IPS-18c (cell line): Measurements from ENCODE around the gene GMPR2.
"Not testable (repeated sequence)": the region's sequence is repeated elsewhere in the genome, so short reads cannot be mapped to it uniquely, and the experiment has no call there.

Source experiments
- H3K4me3 ChIP-seq: 2 replicates; pipeline ENCODE4 v1.7.0; 2013; ENCODE audit warnings: low read depth, mild to moderate bottlenecking, low read length, moderate library complexity; ENCODE audit not compliant: insufficient read depth
- H3K9me3 ChIP-seq: one replicate; pipeline ENCODE4 v1.6.1; 2013; ENCODE audit warnings: mild to moderate bottlenecking, low read length, moderate library complexity; ENCODE audit not compliant: control insufficient read depth, insufficient read depth

GMPR2 gene

GRCh38 chr14:24216345-24216699 lies 16.4 kb upstream of the GMPR2 start:
- no peaks in the 10 kb centered on the region for H3K9me3 ChIP-seq
- H3K4me3 ChIP-seq, result no peak overlapping the region

- H3K4me3 ChIP-seq, H3K9me3 ChIP-seq: not testable (repeated sequence)
Observed at GRCh38 chr14:24216876-24217275, 15.9 kb upstream of the GMPR2 start.

GRCh38 chr14:24219080-24219479 lies 13.6 kb upstream of the GMPR2 start:
- H3K4me3 ChIP-seq, result no peak overlapping the region
- H3K9me3 ChIP-seq, result no peaks in the 10 kb centered on the region

- H3K4me3 ChIP-seq, result no peak overlapping the region
- H3K9me3 ChIP-seq, result no peaks in the 10 kb centered on the region
Observed at GRCh38 chr14:24219521-24219920, 13.2 kb upstream of the GMPR2 start.

- not testable (repeated sequence) for H3K9me3 ChIP-seq, H3K4me3 ChIP-seq
Observed at GRCh38 chr14:24222987-24223386, 9.7 kb upstream of the GMPR2 start.

GRCh38 chr14:24224618-24225071 lies 8.1 kb upstream of the GMPR2 start:
- Histone ChIP-seq H3K9me3 (no peaks in the 10 kb centered on the region), H3K4me3 (no peak overlapping the region)

GRCh38 chr14:24226473-24226872 lies 6.3 kb upstream of the GMPR2 start:
- H3K4me3 ChIP-seq, result no peak overlapping the region
- no peaks in the 10 kb centered on the region for H3K9me3 ChIP-seq

- no peaks in the 10 kb centered on the region for H3K9me3 ChIP-seq
- H3K4me3 ChIP-seq, result no peak overlapping the region
Observed at GRCh38 chr14:24228902-24229301, 3.8 kb upstream of the GMPR2 start.

GRCh38 chr14:24231263-24232120 lies 1.2 kb upstream of the GMPR2 start:
- H3K4me3 ChIP-seq, result peak overlapping the region; percentile 97
- H3K9me3 ChIP-seq, result no peaks in the 10 kb centered on the region

GRCh38 chr14:24232121-24232644 lies 546 bp upstream of the GMPR2 start, which contains the start of gene NEDD8:
Gene NEDD8 (minus strand): TSS chr14:24232367. CDS start chr14:24232267, 100 bp downstream.
- no peaks in the 10 kb centered on the region for H3K9me3 ChIP-seq

GRCh38 chr14:24233538-24233866 lies 773 bp downstream of the GMPR2 start:
- H3K9me3 ChIP-seq, result no peaks in the 10 kb centered on the region
- H3K4me3 ChIP-seq, result peak overlapping the region; percentile 97

More at GRCh38 chr14:24232121-24232644, 546 bp upstream of the GMPR2 start, which contains the start of gene NEDD8:
- H3K4me3 ChIP-seq, result peak within 1 kb of the TSS; percentile 97

- H3K4me3 ChIP-seq, result no peak overlapping the region
- H3K9me3 ChIP-seq, result no peaks in the 10 kb centered on the region
Observed at GRCh38 chr14:24234095-24235005, 1.6 kb downstream of the GMPR2 start.

GRCh38 chr14:24235804-24236688 lies 3.3 kb downstream of the GMPR2 start:
- no peaks in the 10 kb centered on the region for H3K9me3 ChIP-seq
- H3K4me3 ChIP-seq, result no peak overlapping the region

- no peak overlapping the region for H3K4me3 ChIP-seq
- no peaks in the 10 kb centered on the region for H3K9me3 ChIP-seq
Observed at GRCh38 chr14:24236689-24237462, 4.1 kb downstream of the GMPR2 start.

- H3K9me3 ChIP-seq, result no peaks in the 10 kb centered on the region
- no peak overlapping the region for H3K4me3 ChIP-seq
Observed at GRCh38 chr14:24237463-24237955, 4.8 kb downstream of the GMPR2 start.

GRCh38 chr14:24238123-24238522 lies 5.4 kb downstream of the GMPR2 start:
- H3K9me3 ChIP-seq, result no peaks in the 10 kb centered on the region
- no peak overlapping the region for H3K4me3 ChIP-seq
